OCI-LY1 (cell line): ENCODE measurements around the gene WDR31.
"Not testable (repeated sequence)": the region's sequence is repeated elsewhere in the genome, so short reads cannot be mapped to it uniquely, and the experiment has no call there.

Source experiments
- H2AFZ ChIP-seq: fragments of 200-600 bp; sonication (generic), shearing (Covaris generic); 2 replicates; pipeline ENCODE4 v1.6.0; 2014; ENCODE audit warnings: antibody characterized with exemption, mild to moderate bottlenecking, low read length
- H3F3A ChIP-seq: fragments of 200-600 bp; sonication (generic), shearing (Covaris generic); 2 replicates; pipeline ENCODE4 v1.6.0; 2014; ENCODE audit warnings: mild to moderate bottlenecking, antibody characterized with exemption, low read length, moderate library complexity; ENCODE audit not compliant: insufficient read depth
- H3K27ac ChIP-seq: fragments of 200-600 bp; sonication (generic); 2 replicates; pipeline ENCODE4 v1.5.1; 2014; ENCODE audit warnings: low read length, mixed run types, mild to moderate bottlenecking, low read depth; ENCODE audit not compliant: poor library complexity, severe bottlenecking
- H3K27me3 ChIP-seq: fragments of 200-600 bp; sonication (generic); 2 replicates; pipeline ENCODE4 v1.6.0; 2014; ENCODE audit warnings: antibody characterized with exemption, mild to moderate bottlenecking, low read length, moderate library complexity; ENCODE audit not compliant: insufficient read depth
- H3K36me3 ChIP-seq: fragments of 200-600 bp; sonication (generic); 2 replicates; pipeline ENCODE4 v1.6.1; 2014; ENCODE audit warnings: mild to moderate bottlenecking, antibody characterized with exemption, low read length, moderate library complexity, mixed read lengths; ENCODE audit not compliant: insufficient read depth
- H3K4me1 ChIP-seq: fragments of 200-600 bp; sonication (generic); 2 replicates; pipeline ENCODE4 v1.5.1; 2014; ENCODE audit warnings: mild to moderate bottlenecking, low read length, moderate library complexity; ENCODE audit not compliant: insufficient read depth, severe bottlenecking
- H3K4me2 ChIP-seq: fragments of 200-600 bp; sonication (generic), shearing (Covaris generic); 2 replicates; pipeline ENCODE4 v1.6.1; 2014; ENCODE audit warnings: low read length
- H3K4me3 ChIP-seq: fragments of 200-600 bp; sonication (generic); 2 replicates; pipeline ENCODE4 v1.5.1; 2014; ENCODE audit warnings: low read length, low read depth, mild to moderate bottlenecking, mixed read lengths; ENCODE audit not compliant: poor library complexity, severe bottlenecking
- H3K79me2 ChIP-seq: fragments of 200-600 bp; shearing (Covaris generic); 2 replicates; pipeline ENCODE4 v1.6.1; 2016; ENCODE audit warnings: mixed run types, low read length, mixed read lengths; ENCODE audit not compliant: insufficient read depth
- H3K9ac ChIP-seq: fragments of 200-600 bp; sonication (generic), shearing (Covaris generic); 2 replicates; pipeline ENCODE4 v1.6.1; 2014; ENCODE audit warnings: mild to moderate bottlenecking, low read length, mixed read lengths
- H3K9me2 ChIP-seq: fragments of 200-600 bp; sonication (generic), shearing (Covaris generic); 2 replicates; pipeline ENCODE4 v1.6.1; 2014; ENCODE audit warnings: low read depth, mild to moderate bottlenecking, low read length, mixed read lengths
- H3K9me3 ChIP-seq: fragments of 200-600 bp; shearing (Covaris generic); 2 replicates; pipeline ENCODE4 v1.6.1; 2014; ENCODE audit warnings: low read length, mixed read lengths
- H4K20me1 ChIP-seq: fragments of 200-600 bp; sonication (generic), shearing (Covaris generic); 2 replicates; pipeline ENCODE4 v1.6.0; 2016; ENCODE audit warnings: mild to moderate bottlenecking, low read length; ENCODE audit not compliant: insufficient read depth
- EZH2 ChIP-seq: fragments of 200-600 bp; sonication (generic), shearing (Covaris generic); IDR thresholded peaks from 2 replicates; pipeline ENCODE4 v1.8.0; 2017; ENCODE audit warnings: borderline replicate concordance, mixed run types, mild to moderate bottlenecking, antibody characterized with exemption, low read length, moderate library complexity, mixed read lengths
- TF ChIP-seq, protein P1 (sequence below): fragments of 200-600 bp; sonication (generic), shearing (Covaris generic); IDR thresholded peaks from 2 replicates; pipeline ENCODE4 v1.5.1; 2017; ENCODE audit warnings: mild to moderate bottlenecking, antibody characterized with exemption, low read length, moderate library complexity, mixed read lengths

WDR31 gene

GRCh38 chr9:113387560-113388230, 47.6 kb upstream of the WDR31 start:
- no peaks in the 10 kb centered on the region for H3K4me1 ChIP-seq
- H3K9me2 ChIP-seq, result no peaks in the 10 kb centered on the region
- no peak overlapping the region for H2AFZ ChIP-seq
- H3K4me3 ChIP-seq, result no peak overlapping the region
- no peak overlapping the region for H3K27ac ChIP-seq
- H3K79me2 ChIP-seq, result no peaks in the 10 kb centered on the region
- H3K9me3 ChIP-seq, result no peaks in the 10 kb centered on the region
- no peak overlapping the region for H3K9ac ChIP-seq
- no peaks in the 10 kb centered on the region for H3F3A ChIP-seq
- no peak overlapping the region for H3K4me2 ChIP-seq
- peaks cover 47% of the 10 kb centered on the region for H3K36me3 ChIP-seq
- TF ChIP-seq EZH2, result no peak
- TF ChIP-seq, protein P1, sequence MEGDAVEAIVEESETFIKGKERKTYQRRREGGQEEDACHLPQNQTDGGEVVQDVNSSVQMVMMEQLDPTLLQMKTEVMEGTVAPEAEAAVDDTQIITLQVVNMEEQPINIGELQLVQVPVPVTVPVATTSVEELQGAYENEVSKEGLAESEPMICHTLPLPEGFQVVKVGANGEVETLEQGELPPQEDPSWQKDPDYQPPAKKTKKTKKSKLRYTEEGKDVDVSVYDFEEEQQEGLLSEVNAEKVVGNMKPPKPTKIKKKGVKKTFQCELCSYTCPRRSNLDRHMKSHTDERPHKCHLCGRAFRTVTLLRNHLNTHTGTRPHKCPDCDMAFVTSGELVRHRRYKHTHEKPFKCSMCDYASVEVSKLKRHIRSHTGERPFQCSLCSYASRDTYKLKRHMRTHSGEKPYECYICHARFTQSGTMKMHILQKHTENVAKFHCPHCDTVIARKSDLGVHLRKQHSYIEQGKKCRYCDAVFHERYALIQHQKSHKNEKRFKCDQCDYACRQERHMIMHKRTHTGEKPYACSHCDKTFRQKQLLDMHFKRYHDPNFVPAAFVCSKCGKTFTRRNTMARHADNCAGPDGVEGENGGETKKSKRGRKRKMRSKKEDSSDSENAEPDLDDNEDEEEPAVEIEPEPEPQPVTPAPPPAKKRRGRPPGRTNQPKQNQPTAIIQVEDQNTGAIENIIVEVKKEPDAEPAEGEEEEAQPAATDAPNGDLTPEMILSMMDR, result no peak
- H3K27me3 ChIP-seq, result no peaks in the 10 kb centered on the region
- H4K20me1 ChIP-seq, result no peaks in the 10 kb centered on the region

DNA sequence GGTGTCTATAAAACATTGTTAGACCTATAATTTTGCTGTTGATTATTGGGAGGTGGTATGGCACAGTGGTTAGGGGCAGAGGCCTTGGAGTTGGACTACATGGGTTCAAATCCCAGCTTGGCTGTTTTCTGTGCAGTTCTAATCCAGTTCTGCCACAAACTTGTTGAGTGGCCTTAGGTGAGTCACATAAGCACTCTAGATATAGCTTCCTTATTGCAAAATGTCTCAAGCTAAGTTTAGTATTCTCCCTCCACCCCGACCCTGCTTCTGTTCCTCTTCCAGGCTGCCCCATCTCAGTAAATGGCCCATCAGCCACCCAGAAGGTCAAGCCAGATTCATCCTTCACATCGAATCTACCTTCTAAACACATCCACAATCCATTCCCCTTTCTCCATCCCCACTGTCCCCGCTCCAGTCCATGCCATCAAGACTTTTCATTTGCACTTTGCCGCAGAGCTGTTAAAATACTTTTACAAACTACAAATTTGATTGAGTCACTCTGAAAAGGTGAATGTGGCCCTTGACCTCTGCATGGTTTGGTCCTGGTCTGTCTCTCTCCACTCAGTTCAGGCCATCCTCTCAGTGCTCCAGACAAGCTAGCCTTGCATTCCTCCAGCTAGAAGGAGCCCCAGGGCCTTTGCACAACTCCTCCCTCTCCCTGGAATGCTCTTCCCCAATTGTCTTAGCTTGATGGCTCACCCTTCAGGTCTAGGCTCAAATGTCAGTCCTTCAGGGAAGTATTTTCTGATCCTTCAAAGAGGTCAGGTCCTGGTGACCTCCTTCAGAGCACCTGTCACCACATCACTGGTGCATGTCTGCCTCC, 46.7 kb upstream of the WDR31 start:
- Histone ChIP-seq H3K27ac (no peak overlapping the region), H3K9ac (no peak overlapping the region), H4K20me1 (no peaks in the 10 kb centered on the region), H3K36me3 (peaks cover 39% of the 10 kb centered on the region), H3K4me2 (no peak overlapping the region), H3K79me2 (no peaks in the 10 kb centered on the region), H3K4me1 (no peaks in the 10 kb centered on the region), H3K4me3 (no peak overlapping the region), H3K9me2 (no peaks in the 10 kb centered on the region), H3K27me3 (no peaks in the 10 kb centered on the region), H2AFZ (no peak overlapping the region), H3K9me3 (no peaks in the 10 kb centered on the region), H3F3A (no peaks in the 10 kb centered on the region)
- TF ChIP-seq, protein P1, result no peak
- TF ChIP-seq EZH2, result no peak

GRCh38 chr9:113381909-113382411, 41.9 kb upstream of the WDR31 start:
- Histone ChIP-seq H3K9me2 (no peaks in the 10 kb centered on the region), H3K79me2 (no peaks in the 10 kb centered on the region), H3K4me3 (no peak overlapping the region), H4K20me1 (no peaks in the 10 kb centered on the region), H3K9ac (no peak overlapping the region), H3K9me3 (no peaks in the 10 kb centered on the region), H3K36me3 (peaks cover 5% of the 10 kb centered on the region; the same call in 1 of the 2 replicates), H3F3A (no peaks in the 10 kb centered on the region), H3K4me2 (no peak overlapping the region), H3K4me1 (peaks cover 18% of the 10 kb centered on the region), H3K27ac (no peak overlapping the region), H3K27me3 (no peaks in the 10 kb centered on the region), H2AFZ (no peak overlapping the region)
- TF ChIP-seq, protein P1, result no peak
- no peak for TF ChIP-seq EZH2

- H3K9ac ChIP-seq, H3K27ac ChIP-seq, H3K4me2 ChIP-seq: not testable (repeated sequence)
Observed at GRCh38 chr9:113381441-113381840, 41.4 kb upstream of the WDR31 start.

More at GRCh38 chr9:113381441-113381840, 41.4 kb upstream of the WDR31 start:
- H4K20me1 ChIP-seq, H3K9me2 ChIP-seq, H2AFZ ChIP-seq, H3K9me3 ChIP-seq, H3F3A ChIP-seq, H3K79me2 ChIP-seq, H3K36me3 ChIP-seq, H3K4me3 ChIP-seq, H3K27me3 ChIP-seq: not testable (repeated sequence)
- peaks cover 18% of the 10 kb centered on the region for H3K4me1 ChIP-seq
